GM18498 (cell line): ENCODE results near the gene NLRP1.

Source experiments
- ATAC-seq: cut with Tn5 transposase; IDR thresholded peaks from one replicate; pipeline ENCODE4 v1.9.1; 2021; ENCODE audit warnings: mild to moderate bottlenecking, moderate library complexity; ENCODE audit not compliant: unreplicated experiment

Gene NLRP1

DNA sequence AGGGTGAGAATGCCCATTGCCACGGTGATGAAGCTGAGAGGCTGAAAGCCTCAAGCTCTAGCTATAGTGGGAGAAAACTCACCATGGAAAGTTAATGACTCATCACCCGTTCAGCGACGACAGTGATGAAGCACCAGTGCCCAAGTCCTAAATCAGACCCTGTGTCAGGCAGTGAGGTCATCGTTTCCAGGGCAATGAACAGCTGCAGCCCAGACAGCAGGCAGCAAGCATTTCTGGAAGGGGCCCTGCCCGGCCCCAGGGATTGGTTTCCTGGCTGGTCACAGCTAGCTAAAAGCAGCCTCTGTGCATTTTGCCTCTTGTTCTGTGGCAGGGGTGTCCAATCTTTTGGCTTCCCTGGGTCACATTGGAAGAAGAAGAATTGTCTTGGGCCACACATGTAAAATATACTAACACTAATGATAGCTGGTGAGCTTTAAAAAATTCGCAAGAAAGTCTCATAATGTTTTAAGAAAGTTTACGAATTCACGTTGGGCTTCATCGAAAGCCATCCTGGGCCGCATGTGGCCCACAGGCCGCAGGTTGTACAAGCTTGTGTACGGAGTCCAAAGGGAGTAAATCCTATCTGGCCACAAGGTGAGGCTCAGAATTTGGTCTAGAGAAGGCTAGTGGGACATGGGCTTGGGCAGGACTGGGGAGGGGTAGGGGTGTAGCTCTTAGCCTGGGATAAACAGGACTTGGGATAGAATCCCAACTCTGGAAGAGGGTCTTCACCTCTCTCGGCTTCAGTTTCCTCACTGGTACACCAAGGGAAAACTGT, 57.3 kb downstream of the NLRP1 start:
- ATAC-seq, result no peak

DNA sequence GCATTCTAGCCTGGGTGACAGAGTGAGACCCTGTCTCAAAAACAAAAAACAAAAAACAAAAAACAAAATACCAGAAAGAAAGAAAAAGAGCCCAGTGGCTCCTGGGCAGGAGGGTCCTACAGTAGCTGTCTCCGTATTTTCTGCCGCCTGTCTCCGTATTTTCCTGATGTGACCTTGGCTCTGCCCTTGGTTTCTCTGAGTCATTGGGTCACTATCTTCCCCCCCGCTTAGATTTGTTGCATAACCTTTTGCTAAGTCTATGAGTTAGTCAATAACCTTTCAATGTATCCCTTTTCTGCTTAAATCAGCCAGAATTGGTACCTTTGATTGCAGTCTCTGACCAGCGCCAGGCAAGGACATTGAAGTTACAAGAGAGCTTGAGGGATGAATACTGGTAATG, 61.1 kb downstream of the NLRP1 start:
- ATAC-seq, result no peak

DNA sequence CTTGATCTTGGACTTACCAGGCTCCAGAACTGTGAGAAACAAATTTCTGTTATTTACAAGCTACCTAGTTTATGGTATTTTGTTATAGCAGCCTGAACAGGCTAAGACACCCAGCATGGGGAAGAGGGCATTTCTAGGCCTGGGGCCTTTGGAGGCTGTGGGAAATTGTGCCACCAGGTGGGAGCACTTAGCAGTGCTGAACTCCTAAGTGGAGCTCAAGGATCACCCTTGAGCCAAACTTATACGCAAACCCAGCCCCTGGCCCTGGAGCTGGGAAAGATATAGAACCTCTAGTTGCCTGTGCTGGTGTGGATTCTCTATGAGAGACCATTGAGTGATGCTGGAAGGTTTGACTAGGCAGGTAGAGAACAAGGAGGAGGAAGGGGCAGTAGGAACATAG, 61.8 kb downstream of the NLRP1 start:
- no peak for ATAC-seq

DNA sequence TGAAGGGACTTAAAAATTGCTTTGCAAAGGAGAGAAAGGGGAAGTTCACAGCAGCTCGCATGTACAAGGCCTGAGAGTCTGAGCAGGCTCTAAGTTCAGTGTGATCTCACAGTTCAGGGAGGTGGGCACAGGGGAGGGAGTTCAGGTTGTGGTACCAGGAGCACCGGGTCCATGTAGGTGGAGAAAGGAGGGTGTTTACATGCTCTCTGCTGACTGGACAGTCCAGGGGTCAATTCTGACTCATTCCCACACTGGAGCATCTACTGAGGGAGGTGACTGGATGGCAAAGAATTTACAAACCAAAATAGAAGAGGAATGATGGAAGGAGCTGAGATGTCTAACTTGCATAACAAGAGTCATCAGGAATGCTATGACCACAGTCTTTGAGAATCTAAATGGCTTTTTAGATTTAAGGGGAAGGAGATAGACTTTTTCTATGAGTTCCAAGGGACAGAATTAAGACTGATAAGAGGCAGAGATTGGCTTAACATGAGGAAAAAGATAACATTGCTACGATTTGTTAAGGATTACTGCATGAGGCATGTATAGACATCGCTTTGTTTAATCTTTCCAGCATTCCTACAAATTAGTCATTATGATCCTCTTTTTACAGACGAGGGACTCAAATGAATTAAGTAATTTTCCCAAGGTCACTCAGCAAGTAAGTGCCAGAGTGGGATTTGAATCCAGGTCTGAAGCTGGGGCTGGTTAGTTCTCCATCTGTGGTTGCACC, 68.1 kb downstream of the NLRP1 start:
- ATAC-seq, result no peak

DNA sequence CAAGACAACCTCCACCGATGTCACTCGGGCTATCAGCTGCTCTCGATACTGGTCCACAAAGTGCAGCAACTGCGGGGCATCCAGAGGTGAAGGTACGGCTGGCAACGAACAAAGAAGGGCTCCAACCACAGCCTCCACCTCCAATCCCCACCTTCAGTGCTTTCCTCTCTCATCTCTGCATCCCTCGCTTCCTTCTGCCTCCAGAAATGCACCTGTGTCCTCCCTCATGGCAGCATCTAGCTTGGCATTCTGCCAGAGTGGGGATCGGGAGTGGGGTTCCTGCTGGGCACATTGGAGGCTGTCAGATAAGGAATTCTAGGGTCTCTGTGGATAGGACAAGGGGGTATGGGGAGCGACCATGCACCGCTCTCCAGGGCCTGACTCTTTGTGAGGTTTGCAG, 69.3 kb downstream of the NLRP1 start:
- no peak for ATAC-seq

DNA sequence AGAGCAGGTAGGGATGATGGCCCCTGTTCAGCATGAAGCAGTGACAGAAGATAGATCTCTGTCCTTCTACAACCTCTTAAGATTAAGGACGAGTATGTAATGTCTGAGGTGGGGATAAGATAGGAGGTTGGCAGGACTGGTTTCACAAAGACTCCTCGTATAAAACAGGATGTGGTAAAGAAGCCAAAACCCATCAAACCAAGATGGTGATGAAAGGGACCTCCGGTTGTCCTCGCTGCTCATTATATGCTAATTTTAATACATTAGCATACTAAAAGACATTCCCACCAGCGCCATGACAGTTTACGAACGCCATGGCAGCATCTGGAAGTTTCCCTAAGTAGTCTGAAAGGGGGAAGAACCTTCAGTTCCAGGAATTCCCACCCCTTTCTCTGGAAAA, 70.7 kb downstream of the NLRP1 start:
- ATAC-seq, result no peak

DNA sequence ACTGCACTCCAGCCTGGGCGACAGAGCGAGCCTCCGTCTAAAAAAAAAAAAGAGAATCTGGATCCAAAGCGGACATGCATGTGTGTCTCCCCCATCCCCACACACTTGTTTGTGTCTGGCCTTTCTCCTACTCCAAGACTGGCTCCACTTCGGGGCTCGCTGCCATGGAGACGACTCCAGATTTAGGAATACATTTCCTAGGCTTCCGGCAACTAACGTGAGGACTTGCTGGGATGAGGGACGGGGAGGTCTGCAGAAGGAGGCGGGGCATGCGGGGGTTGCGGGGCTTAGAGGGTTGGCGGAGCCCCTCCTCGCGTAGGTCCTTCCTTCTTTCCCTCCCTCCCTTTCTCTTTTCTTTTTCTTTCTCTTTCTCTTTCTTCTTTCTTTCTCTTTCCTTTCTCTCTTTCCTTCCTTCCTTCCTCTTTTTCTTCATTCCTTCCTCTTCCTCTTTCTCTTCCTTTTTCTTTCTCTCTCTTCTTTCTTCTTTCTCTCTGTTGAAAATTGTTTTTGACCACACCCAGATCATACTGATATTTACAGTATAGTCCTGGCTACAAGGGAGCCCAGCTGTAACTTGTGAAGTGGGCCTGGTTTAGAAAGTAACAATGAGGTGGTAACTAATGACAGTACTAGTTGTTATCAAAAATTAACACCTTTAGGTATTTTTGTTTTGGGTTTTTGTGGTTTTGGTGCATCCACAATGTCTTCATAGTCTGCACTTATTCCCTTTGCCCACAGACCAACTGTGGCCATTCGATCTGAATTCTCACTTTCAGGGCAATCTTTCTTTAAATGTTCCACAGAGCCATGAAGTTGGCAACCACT, 72.7 kb downstream of the NLRP1 start:
- ATAC-seq, result no peak

DNA sequence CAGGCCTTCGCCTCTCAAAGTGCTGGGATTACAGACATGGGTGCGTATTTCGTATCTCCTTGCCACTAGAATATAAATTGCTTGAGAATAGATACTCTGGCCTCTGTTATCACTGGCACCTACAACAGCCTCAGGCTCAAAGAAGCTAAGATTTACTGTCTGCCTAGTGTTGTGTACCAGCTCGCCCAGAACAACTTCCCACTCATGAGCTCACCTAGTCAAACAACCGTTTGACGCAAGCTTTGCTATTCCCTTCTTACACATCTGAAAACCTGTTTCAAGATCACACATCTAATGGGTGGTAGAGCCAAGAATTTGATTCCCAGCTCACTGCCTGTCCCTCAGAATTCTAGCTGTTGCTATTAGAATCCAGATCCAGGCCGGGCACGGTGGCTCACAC, 73.5 kb downstream of the NLRP1 start:
- ATAC-seq, result no peak

DNA sequence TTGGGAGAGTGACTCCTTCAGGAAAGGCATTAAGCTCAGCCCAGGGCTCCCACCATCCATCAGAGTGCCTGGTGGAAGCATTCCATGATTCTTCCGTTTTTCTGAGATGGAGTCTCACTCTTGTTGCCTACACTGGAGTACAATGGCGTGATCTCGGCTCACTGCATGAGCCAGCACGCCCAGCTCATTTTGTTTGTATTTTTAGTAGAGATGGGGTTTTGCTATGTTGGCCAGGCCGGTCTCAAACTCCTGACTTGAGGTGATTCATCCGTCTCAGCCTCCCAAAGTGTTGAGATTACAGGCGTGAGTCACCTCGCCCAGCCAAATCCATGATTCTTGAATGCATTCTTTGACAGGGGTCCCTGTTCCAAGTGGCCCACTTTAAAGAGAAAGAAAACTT, 74.8 kb downstream of the NLRP1 start:
- no peak for ATAC-seq

DNA sequence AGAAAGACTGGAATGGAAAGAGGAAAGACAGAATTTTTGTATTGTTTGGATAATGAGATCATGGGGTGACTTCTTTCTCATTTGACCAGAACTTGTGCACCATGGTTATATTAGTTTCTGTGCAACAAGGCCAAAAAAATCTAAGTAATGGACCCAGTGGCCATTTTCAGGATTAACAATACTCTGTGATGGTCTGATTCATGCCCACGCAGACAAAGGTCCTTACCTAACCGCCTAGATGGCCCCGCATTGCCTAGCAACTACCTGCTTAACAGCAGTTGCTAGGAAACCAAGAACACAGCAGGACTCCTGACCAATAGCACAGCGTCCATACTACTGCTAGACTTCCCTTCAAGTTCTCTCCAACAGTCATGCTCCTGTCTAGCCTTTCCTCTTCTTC, 75.5 kb downstream of the NLRP1 start:
- ATAC-seq, result no peak

DNA sequence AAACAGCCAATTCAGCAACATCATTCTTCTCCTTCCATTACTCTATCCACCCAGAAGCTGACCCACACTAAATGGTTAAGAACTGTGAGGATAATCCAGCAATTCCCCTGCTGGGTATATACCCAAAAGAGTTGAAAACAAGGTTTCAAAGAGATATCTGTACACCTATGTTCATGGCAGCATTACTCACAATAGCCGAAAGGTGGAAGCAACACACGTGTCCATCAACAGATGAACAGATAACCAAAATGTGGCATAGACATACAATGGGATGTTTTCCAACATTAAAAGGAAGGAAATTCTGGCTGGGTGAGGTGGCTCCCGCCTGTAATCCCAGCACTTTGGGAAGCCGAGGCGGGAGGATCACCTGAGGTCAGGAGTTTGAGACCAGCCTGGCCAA, 78.0 kb downstream of the NLRP1 start:
- no peak for ATAC-seq

DNA sequence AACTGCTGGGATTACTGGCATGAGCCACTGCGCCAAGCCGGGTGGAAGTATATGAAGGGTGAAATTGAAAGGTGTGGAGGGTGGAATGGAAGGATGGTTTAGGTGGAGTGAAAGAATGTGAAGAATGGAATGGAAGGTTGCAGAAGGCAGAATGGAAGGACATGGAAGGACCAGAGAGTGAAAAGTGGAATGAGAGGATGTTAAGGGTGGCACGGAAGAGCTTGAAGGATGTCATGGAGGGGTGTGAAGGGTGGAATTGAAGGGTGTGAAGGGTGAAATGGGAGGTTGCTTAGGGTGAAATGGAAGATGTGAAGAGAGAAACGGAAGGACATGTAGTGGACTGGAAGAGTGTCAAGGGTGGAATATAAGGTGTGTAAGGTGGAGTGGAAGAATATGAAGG, 81.8 kb downstream of the NLRP1 start:
- no peak for ATAC-seq

DNA sequence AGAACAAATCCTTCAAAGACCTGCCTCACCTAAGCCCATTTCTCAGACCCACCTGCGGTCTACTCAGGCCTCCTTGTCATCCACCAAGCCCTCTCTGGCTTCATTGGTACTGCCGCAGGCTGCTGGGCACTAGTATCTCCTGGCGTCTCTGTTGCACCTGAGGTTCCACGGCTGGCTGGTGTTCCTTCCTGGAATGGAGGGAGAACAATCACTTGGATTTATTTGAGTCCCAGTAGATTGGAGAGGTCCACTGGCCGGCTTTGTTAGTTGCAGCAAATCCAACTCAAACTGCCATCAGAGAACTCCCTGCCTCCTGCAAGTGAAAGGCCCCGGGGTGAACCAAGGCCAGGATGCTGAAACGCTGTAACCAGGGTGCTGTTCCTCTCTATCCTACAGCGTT, 82.6 kb downstream of the NLRP1 start:
- no peak for ATAC-seq

DNA sequence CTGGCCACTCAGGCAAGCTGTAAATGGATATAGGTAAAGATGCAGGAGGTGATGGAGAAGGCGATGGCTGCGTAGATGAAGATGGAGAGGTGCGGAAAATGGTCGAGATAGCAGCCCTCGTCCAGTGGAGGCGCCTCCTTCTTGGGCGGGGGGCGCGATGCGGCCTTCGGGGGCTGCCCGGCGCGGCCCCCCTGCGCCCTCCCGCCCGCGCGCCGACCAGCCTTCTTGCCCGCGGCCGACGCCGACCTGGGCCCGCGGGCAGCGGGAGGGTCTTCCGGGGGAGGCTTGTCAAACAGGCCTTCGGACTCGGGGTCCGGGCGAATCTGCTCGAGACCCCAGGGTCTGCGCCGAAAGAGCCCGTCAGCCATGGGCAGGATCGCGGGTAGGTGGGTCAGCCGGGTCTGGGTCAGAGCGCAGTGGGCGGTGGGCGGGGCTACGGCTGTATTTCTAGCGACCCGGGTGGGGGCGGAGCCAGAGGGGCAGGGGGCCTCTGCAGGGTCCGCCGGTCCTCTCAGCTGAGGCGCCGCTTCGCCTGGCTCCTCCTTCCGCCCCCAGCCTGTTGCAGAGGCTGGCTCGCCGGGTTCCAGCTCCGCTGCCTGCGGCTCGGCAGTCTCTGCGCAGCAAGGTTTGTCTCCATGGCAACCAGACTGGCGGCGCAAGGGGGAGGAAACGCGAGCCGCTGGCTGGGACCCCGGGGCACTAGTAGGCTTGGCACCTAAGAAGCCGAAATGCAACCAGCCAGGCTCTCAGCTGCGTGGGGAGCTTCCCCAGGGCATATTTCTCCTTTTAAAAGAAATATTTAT, 83.5 kb downstream of the NLRP1 start:
- ATAC-seq, result peak; percentile 76

DNA sequence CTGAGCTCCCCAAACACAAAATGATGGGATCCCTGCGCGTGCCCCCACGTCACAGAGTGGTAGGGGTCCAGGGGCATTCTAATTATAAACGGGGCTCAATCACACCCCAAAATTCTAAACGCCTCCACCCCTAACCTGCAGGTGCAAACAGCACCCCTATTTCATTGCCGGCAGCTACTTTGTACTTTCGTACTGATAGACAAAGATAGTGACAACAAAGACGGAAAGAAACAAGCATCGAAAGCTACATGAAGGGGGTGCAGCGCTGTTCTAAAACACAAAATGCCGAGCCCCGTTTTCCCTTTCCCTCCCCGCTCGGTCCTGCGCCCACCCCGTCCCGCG, 84.1 kb downstream of the NLRP1 start:
- no peak for ATAC-seq

DNA sequence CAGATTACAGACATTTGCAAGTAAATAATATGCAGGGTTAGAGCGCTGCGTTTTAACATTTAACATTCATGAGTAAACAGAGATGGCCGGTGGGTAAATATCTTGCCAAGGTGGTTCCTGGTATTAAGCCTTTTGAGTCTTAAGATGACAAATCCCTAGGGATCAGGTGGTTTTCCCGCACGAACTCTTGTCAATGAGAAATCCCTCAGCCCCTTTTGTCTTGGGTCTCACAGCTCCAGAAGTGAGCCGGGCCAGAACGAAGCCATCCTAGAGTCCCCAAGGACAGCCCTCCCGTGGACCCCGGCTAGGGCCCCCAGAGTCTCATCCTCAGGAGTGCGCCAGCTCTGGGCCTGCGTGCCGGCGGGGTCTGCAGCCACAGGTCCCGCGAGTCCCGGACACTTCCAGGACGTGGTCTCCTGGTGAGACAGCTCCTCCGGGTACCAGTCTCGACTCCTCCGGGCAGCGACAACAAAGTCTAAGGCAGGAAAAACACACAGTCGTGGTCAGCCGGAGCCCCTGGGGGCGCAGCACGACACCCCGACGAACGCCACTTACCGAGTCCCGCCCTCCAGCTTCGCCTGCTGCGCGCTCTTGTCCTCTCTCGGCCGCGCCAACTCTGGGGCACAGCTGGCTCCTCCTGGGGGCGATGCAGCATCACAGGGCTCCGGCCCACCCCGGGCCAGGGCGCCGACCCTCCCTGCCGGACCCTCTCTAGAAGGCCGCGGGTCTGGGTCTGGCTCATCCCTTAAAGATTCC, 84.7 kb downstream of the NLRP1 start:
- no peak for ATAC-seq

DNA sequence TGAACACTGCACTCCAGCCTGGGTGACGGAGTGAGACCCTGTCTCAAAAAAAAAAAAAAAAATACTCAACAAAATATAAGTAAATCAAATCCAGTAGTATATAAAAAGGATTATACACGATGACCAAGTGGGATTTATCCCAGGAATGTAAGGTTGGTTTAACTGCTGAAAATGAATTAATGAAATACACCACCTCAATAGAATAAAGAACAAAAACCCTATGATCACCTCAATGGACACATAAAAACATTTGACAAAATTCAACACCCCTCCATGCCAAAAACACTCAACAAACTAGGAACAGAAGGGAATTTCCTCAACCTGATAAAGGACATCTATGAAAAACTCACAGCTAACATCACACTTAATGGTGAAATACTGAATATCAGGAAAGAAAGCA, 91.3 kb downstream of the NLRP1 start:
- no peak for ATAC-seq

DNA sequence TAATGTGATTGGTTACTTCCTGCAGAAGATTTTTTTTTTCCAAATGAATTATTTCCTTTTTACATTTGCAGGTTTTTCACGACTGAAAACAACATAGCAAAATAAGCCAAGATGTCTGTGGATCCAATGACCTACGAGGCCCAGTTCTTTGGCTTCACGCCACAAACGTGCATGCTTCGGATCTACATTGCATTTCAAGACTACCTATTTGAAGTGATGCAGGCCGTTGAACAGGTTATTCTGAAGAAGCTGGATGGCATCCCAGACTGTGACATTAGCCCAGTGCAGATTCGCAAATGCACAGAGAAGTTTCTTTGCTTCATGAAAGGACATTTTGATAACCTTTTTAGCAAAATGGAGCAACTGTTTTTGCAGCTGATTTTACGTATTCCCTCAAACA, 95.6 kb downstream of the NLRP1 start:
- no peak for ATAC-seq

DNA sequence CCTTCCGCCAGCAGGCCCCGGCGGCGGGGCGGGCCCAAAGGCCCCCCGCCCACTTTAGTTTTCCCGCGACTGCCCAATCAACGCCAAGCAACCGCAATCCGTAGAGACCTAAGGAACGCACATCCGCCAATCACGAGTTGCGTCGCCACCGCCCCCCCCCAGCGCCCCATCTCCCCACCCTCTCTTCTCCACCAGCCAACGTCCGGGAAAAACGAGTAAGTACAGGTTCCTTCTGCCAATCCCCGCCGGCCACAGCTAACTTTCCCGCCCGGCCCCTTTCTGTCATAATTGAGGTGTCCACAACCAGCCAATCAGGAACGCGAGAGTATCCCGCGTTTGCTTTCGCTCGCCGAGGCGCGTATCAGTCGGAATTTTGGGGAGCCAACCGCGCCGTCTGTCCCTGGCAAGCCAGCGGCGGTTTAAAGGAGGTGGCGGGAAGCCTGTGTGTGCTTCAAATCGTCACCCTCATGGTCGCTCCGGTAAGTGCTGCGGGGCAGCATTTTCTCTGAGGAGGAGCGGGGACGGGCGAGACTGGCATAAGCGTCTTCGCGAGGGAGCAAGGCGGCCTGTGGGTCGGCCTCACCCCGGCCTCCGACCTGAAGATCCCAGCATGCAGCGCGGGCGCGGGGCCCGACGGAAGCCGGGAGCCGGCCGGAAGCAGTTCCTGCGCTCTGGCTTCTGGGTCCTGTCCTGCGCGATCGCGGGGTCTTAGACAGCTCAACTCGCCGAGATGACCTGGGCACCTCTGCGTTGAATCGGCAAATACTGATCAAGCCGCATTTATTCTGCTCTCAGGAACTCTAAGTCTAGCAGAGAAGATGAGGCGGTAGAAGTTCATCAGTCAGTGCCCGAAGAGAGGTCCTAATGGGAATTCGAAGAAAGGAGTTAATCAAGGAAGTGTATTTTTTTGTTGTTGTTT, 97.8 kb downstream of the NLRP1 start, which contains the start of gene MIS12:
TSS of gene MIS12 (plus strand) at position 361 of the 919 bp plus-strand sequence. CDS start 2,297 bp downstream, outside the sequence.
- peak; percentile 87 for ATAC-seq
